HG03457 (cell line): ENCODE measurements around the gene OR5P2.
A peak's percentile ranks its signal among the peaks of the same experiment; 100 is the strongest.
"Not testable (repeated sequence)": the region's sequence is repeated elsewhere in the genome, so short reads cannot be mapped to it uniquely, and the experiment has no call there.

Experiments used
- ATAC-seq: cut with Tn5 transposase; IDR thresholded peaks from one replicate; pipeline ENCODE4 v1.9.1; 2021; ENCODE audit warnings: moderate number of reproducible peaks; ENCODE audit not compliant: unreplicated experiment

Gene OR5P2, protein sequence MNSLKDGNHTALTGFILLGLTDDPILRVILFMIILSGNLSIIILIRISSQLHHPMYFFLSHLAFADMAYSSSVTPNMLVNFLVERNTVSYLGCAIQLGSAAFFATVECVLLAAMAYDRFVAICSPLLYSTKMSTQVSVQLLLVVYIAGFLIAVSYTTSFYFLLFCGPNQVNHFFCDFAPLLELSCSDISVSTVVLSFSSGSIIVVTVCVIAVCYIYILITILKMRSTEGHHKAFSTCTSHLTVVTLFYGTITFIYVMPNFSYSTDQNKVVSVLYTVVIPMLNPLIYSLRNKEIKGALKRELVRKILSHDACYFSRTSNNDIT

GRCh38 chr11:7796842-7797241, at the start of gene OR5P2:
TSS of gene OR5P2 (minus strand) at chr11:7796942. CDS start at chr11:7796942, 0 bp downstream.
- ATAC-seq = no peak

- no peak for ATAC-seq
Observed at GRCh38 chr11:7846003-7846402, 49.3 kb upstream of the OR5P2 start.

GRCh38 chr11:7844986-7845385, 48.2 kb upstream of the OR5P2 start:
- no peak for ATAC-seq

DNA sequence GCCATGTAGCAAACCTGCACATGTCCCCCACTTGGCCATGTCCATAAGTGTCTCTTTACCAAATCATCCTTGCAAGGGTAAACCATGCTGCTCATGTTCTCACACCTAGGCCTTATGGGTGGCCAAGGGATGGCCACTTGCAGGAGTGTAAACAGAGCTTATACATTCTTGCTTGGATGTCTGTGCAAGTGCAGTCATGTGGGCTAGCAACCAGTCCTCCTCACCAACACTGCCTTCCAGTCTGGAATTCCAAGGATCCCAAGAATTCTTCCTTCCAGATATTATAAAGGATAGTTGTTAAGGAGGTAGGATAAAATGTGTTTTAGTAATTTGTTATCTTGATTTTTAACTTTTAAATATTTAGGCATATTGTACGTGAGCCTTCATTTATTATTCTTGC, 47.8 kb upstream of the OR5P2 start:
- ATAC-seq = no peak

DNA sequence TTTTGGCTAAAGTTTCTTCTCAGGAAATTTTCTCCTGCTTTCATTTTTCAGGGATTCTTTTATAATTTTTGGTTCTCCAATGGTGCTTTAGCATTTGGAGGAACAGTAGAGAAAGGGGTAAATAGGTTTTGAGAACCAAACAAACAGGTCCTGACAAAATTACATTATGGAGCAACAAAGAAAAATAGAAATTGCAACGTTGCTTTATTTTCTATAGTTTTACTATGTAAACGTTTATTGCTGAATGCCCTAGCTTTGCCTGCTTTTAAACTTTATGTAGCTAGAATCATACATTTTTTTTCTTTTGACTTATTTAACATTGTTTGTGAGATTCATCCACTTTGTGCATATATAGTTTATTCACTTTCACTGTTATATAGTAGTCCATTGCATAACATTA, 43.8 kb upstream of the OR5P2 start:
- no peak for ATAC-seq

- ATAC-seq = no peak
Observed at GRCh38 chr11:7833527-7833926, 36.8 kb upstream of the OR5P2 start.

GRCh38 chr11:7830740-7831139, 34.0 kb upstream of the OR5P2 start, which contains the start of gene OR5P3:
TSS of gene OR5P3 (minus strand) at chr11:7830840.
- no peak for ATAC-seq

DNA sequence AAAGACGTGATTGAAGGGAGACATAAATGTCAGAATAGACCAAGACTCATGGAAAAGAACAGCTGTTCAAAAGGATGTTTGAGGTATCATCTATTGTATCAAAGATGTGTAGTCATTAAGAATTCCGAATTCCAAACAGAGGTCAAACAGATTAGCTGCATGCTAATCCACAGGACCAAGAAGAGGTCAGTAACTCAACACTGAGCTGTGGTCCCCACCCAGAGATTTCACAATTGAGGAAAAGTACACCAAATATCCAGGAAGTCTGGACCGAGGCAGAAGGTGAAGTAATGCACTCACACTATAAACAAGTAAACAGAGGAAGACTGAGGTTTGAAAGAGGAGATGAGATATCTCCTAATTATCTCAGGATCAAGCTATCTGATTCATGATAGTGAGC, 29.6 kb upstream of the OR5P2 start:
- ATAC-seq = no peak

DNA sequence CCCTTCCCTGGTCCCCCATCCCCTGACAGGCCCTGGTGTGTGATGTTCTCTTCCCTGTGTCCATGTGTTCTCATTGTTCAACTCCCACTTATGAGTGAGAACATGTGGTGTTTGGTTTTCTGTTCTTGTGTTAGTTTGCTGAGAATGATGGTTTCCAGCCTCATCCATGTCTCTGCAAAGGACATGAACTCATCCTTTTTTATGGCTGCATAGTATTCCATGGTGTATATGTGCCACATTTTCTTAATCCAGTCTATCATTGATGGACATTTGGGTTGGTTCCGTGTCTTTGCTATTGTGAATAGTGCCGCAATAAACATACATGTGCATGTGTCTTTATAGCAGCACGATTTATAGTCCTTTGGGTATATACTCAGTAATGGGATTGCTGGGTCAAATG, 23.7 kb upstream of the OR5P2 start:
- ATAC-seq = not testable (repeated sequence)

DNA sequence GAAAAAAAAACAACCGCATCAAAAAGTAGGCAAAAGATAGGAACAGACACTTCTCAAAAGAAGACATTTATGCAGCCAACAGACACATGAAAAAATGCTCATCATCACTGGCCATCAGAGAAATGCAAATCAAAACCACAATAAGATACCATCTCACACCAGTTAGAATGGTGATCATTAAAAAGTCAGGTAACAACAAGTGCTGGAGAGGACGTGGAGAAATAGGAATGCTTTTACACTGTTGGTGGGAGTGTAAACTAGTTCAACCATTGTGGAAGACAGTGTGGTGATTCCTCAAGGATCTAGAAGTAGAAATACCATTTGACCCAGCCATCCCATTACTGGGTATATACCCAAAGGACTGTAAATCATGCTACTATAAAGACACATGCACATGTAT, 18.2 kb upstream of the OR5P2 start:
- ATAC-seq = not testable (repeated sequence)

DNA sequence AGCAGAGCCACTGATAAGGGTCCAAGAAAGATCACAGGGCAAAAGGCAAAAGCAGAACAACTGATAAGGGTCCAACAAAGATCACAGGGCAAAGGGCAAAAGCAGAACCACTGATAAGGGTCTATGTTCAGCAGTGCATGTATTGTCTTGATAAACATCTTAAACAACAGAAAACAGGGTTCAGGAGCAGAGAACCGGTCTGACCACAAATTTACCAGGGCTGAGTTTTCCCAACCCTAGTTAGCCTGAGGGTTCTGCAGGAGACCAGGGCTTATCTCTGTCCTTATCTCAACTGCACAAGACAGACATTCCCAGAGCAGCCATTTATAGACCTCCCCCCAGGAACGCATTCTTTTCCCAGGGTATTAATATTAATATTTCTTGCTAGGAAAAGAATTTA, 13.6 kb upstream of the OR5P2 start:
- not testable (repeated sequence) for ATAC-seq

- ATAC-seq = no peak
Observed at GRCh38 chr11:7793233-7793632, 3.5 kb downstream of the OR5P2 start.

DNA sequence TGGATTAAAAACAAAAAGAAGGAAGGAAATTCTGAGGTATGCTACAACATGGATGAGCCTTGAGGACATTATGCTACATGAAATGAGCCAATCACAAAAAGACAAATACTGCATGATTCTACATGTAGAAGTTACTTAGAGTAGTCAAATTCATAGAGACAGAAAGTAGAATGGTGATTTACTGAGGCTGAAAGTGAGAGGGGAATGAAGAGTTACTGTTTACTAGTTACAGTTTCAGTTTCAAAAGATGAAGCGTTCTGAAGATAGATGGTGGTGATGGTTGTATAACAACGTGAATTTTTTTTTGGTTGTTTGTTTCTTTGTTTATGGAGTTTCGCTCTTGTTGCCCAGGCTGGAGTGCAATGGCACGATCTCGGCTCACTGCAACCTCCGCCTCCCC, 9.5 kb downstream of the OR5P2 start:
- peak; percentile 99 for ATAC-seq

- ATAC-seq = no peak
Observed at GRCh38 chr11:7775689-7776088, 21.1 kb downstream of the OR5P2 start.

- ATAC-seq = not testable (repeated sequence)
Observed at GRCh38 chr11:7764301-7764700, 32.4 kb downstream of the OR5P2 start.

DNA sequence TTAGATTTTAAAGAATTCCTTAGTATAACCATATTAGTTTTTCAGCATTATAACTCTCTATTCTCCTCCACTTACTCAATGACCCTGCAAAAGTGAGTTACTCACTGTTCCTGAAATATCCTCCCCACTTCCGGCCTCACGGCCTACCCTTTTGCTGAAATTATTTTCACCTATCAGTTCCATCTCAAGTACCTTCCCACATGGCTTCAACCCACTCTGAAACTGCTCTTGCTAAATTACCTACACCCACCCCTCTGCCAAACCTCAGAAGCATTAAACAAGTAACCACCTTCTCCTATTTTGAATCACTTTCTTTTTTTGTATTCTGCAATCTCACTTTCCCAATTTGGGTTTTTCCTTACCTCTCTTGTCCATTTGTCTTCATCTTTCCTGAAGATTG, 37.7 kb downstream of the OR5P2 start:
- ATAC-seq = no peak

GRCh38 chr11:7749456-7749855, 47.3 kb downstream of the OR5P2 start:
- no peak for ATAC-seq
